ENCODE measurements around the gene OR2H1.

OR2H1 gene

DNA sequence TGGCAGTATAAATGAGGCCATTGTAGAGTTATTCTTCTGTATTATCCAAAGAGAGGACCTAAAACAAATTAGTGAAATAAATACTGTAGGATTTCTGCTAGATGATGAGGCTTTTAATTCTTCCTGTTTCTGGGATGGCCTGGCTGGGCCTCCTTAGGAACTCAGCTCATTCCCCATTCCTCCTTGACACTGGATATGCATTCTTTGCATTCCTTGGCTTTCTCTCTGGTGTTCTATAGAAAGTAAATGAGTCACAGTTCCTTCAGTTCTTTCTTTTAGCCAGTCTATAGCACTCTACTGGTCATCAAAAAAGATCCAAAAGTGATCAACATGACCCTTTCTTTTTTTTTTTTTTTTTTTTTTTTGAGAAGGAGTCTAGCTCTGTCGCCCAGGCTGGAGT lies 9.3 kb upstream of the OR2H1 start:
- H3K36me3 ChIP-seq (ENCODE audit: low read depth) = no peaks in the 10 kb centered on the region
- no peaks in the 10 kb centered on the region for H3K9me3 ChIP-seq (ENCODE audit: severe bottlenecking)
- DNase-seq (ENCODE audit: low spot score) (no peak), ATAC-seq (ENCODE audit: low read depth) (peak; percentile 92)
- peak overlapping the region; percentile 36 for H3K27ac ChIP-seq (ENCODE audit: poor library complexity, severe bottlenecking)
- H3K27me3 ChIP-seq (ENCODE audit: insufficient read depth, poor library complexity, severe bottlenecking) = no peaks in the 10 kb centered on the region
- H3K4me1 ChIP-seq (ENCODE audit: insufficient read depth, poor library complexity, severe bottlenecking) = no peaks in the 10 kb centered on the region
- TF ChIP-seq, protein P1, sequence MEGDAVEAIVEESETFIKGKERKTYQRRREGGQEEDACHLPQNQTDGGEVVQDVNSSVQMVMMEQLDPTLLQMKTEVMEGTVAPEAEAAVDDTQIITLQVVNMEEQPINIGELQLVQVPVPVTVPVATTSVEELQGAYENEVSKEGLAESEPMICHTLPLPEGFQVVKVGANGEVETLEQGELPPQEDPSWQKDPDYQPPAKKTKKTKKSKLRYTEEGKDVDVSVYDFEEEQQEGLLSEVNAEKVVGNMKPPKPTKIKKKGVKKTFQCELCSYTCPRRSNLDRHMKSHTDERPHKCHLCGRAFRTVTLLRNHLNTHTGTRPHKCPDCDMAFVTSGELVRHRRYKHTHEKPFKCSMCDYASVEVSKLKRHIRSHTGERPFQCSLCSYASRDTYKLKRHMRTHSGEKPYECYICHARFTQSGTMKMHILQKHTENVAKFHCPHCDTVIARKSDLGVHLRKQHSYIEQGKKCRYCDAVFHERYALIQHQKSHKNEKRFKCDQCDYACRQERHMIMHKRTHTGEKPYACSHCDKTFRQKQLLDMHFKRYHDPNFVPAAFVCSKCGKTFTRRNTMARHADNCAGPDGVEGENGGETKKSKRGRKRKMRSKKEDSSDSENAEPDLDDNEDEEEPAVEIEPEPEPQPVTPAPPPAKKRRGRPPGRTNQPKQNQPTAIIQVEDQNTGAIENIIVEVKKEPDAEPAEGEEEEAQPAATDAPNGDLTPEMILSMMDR (IDR thresholded peaks at IDR 0.05; ENCODE audit: poor library complexity, severe bottlenecking) = no peak
- H3K4me3 ChIP-seq (ENCODE audit: severe bottlenecking) = no peak overlapping the region

- no peak overlapping the region for H3K4me3 ChIP-seq (ENCODE audit: severe bottlenecking)
- DNase-seq (ENCODE audit: low spot score) (no peak), ATAC-seq (ENCODE audit: low read depth) (peak; percentile 67)
- TF ChIP-seq, protein P1 (IDR thresholded peaks at IDR 0.05; ENCODE audit: poor library complexity, severe bottlenecking) = no peak
- no peak overlapping the region for H3K27ac ChIP-seq (ENCODE audit: poor library complexity, severe bottlenecking)
- H3K36me3 ChIP-seq (ENCODE audit: low read depth) = no peaks in the 10 kb centered on the region
- H3K9me3 ChIP-seq (ENCODE audit: severe bottlenecking) = no peaks in the 10 kb centered on the region
- no peaks in the 10 kb centered on the region for H3K4me1 ChIP-seq (ENCODE audit: insufficient read depth, poor library complexity, severe bottlenecking)
- no peaks in the 10 kb centered on the region for H3K27me3 ChIP-seq (ENCODE audit: insufficient read depth, poor library complexity, severe bottlenecking)
Measured at GRCh38 chr6:29451471-29452193, 5.3 kb upstream of the OR2H1 start.

DNA sequence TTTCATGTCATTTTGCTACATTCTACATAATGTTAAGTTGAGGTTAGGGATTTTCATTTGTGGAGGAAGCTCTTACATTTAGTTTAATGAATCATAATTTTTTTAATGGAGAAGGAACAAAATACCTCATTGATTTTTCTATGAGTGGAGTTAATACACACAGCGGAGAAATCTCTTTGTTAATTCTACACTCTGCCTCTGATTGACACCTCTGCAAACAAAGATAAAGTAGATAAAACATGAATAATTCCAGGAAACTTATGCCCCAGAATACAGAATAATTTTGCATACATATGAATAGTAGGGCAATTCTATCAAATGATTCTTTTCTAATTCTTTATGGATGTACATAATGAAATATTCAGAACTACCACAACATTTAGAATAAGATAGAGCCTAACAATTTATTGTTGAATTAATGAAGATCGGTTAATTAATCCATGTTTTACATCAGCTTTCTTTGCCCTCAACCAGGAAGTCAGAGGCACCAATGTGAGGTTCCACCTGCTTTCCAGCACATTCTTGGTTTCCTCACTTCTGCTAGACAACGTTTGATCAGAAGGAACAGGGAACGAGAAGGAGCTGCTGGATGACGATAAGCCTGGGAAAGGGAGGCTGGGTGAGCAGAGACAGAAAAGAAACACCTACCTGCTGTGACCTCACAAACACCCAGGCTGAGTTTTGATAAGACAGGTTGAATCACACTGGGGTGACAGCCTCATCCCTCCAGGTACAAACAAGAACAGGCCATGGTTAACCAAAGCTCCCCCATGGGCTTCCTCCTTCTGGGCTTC lies 4.3 kb downstream of the OR2H1 start:
- Histone ChIP-seq H3K9me3 (ENCODE audit: severe bottlenecking) (no peaks in the 10 kb centered on the region), H3K4me1 (ENCODE audit: insufficient read depth, poor library complexity, severe bottlenecking) (no peaks in the 10 kb centered on the region), H3K27me3 (ENCODE audit: insufficient read depth, poor library complexity, severe bottlenecking) (no peaks in the 10 kb centered on the region), H3K4me3 (ENCODE audit: severe bottlenecking) (no peak overlapping the region), H3K27ac (ENCODE audit: poor library complexity, severe bottlenecking) (no peak overlapping the region), H3K36me3 (ENCODE audit: low read depth) (no peaks in the 10 kb centered on the region)
- DNase-seq (ENCODE audit: low spot score) = no peak
- no peak for ATAC-seq (ENCODE audit: low read depth)
- TF ChIP-seq, protein P1 (IDR thresholded peaks at IDR 0.05; ENCODE audit: poor library complexity, severe bottlenecking) = no peak

DNA sequence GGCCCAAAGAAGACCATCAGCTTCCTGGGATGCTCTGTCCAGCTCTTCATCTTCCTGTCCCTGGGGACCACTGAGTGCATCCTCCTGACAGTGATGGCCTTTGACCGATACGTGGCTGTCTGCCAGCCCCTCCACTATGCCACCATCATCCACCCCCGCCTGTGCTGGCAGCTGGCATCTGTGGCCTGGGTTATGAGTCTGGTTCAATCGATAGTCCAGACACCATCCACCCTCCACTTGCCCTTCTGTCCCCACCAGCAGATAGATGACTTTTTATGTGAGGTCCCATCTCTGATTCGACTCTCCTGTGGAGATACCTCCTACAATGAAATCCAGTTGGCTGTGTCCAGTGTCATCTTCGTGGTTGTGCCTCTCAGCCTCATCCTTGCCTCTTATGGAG lies 5.1 kb downstream of the OR2H1 start:
- ATAC-seq (ENCODE audit: low read depth) (no peak), DNase-seq (ENCODE audit: low spot score) (no peak)
- Histone ChIP-seq H3K36me3 (ENCODE audit: low read depth) (no peaks in the 10 kb centered on the region), H3K27ac (ENCODE audit: poor library complexity, severe bottlenecking) (no peak overlapping the region), H3K4me3 (ENCODE audit: severe bottlenecking) (no peak overlapping the region), H3K4me1 (ENCODE audit: insufficient read depth, poor library complexity, severe bottlenecking) (no peaks in the 10 kb centered on the region), H3K9me3 (ENCODE audit: severe bottlenecking) (no peaks in the 10 kb centered on the region), H3K27me3 (ENCODE audit: insufficient read depth, poor library complexity, severe bottlenecking) (no peaks in the 10 kb centered on the region)
- TF ChIP-seq, protein P1 (IDR thresholded peaks at IDR 0.05; ENCODE audit: poor library complexity, severe bottlenecking) = no peak

GRCh38 chr6:29465279-29465678 lies 8.3 kb downstream of the OR2H1 start:
- no peak overlapping the region for H3K4me3 ChIP-seq (ENCODE audit: severe bottlenecking)
- H3K27ac ChIP-seq (ENCODE audit: poor library complexity, severe bottlenecking) = no peak overlapping the region
- H3K36me3 ChIP-seq (ENCODE audit: low read depth) = no peaks in the 10 kb centered on the region
- H3K4me1 ChIP-seq (ENCODE audit: insufficient read depth, poor library complexity, severe bottlenecking) = no peaks in the 10 kb centered on the region
- H3K9me3 ChIP-seq (ENCODE audit: severe bottlenecking) = no peaks in the 10 kb centered on the region
- no peak for DNase-seq (ENCODE audit: low spot score)
- no peaks in the 10 kb centered on the region for H3K27me3 ChIP-seq (ENCODE audit: insufficient read depth, poor library complexity, severe bottlenecking)
- no peak for ATAC-seq (ENCODE audit: low read depth)
- TF ChIP-seq, protein P1 (IDR thresholded peaks at IDR 0.05; ENCODE audit: poor library complexity, severe bottlenecking) = no peak

Measured in RWPE2 (cell line).